HepG2 (cell line): ENCODE data around the gene RDM1. TPM values are rescaled to one million over a fixed set of nuclear protein-coding genes. Genes with fewer than 3 reads are reported as not detected.

Experiments used
- ATAC-seq: fragments of 200-7000 bp; cut with Tn5 transposase; 3 replicates; pipeline ENCODE4 v1.9.1; 2020; ENCODE audit warnings: mild to moderate bottlenecking, moderate library complexity
- BruUV-seq: library from RNA; stranded (reverse); fragments of 400-500 nt; replicated peaks from 2 replicates; lab custom pipeline; 2021; lab: Mats Ljungman, UMichigan
- CTCF ChIA-PET: fragments of 300-600 bp; formaldehyde crosslinking; extraction: SDS; loops from one replicate; lab custom pipeline; 2021; ENCODE audit warnings: low total read pairs, inconsistent platforms, low intra/inter-chr PET ratio; lab: Yijun Ruan, JAX
- POLR2A ChIA-PET: fragments of 350-600 bp; sonication (Branson Sonifier 250); formaldehyde crosslinking; loops from one replicate; lab custom pipeline; 2020; ENCODE audit warnings: antibody characterized with exemption, inconsistent platforms; lab: Yijun Ruan, JAX
- DNase-seq: peaks from one replicate; pipeline ENCODE4 v3.0.0-alpha.2; 2015; ENCODE audit warnings: low spot score
- FAIRE-seq: peaks from 3 replicates; lab custom pipeline; 2011; peaks lifted over from hg19 to GRCh38; lab: Jason Lieb, UNC
- H2AFZ ChIP-seq: one replicate; pipeline ENCODE4 v1.6.1; 2011; ENCODE audit warnings: low read length, inconsistent platforms
- H3K27ac ChIP-seq: fragments of 300-600 bp; 3 replicates; pipeline ENCODE4 v1.8.0; 2011; ENCODE audit warnings: mixed run types, mild to moderate bottlenecking, mixed read lengths, low read length, inconsistent platforms; ENCODE audit not compliant: insufficient read depth; ENCODE audit errors: extremely low read length
- H3K27me3 ChIP-seq, 2 experiments: fragments of 200-600 bp in 1 of 2; 2 replicates in 1 of 2; 3 replicates in 1 of 2; pipeline versions ENCODE4 v1.6.0 to v1.8.0; 2011; ENCODE audit warnings: low read length in 2 of 2, mild to moderate bottlenecking in 2 of 2, moderate library complexity in 2 of 2, inconsistent platforms in 1 of 2; ENCODE audit not compliant: insufficient read depth in 2 of 2, control insufficient read depth in 1 of 2
- H3K36me3 ChIP-seq, 2 experiments: fragments of 200-600 bp in 1 of 2; replicated peaks in 1 of 2; 2 replicates in 1 of 2; 3 replicates in 1 of 2; pipeline versions ENCODE4 v1.5.1 to v1.8.0; 2011; ENCODE audit warnings: low read length in 2 of 2, inconsistent platforms in 1 of 2; ENCODE audit not compliant: insufficient read depth in 2 of 2, control insufficient read depth in 1 of 2
- H3K4me1 ChIP-seq: 2 replicates; pipeline ENCODE4 v1.5.1; 2012; ENCODE audit warnings: low read length, inconsistent platforms; ENCODE audit not compliant: insufficient read depth
- H3K4me2 ChIP-seq: 2 replicates; pipeline ENCODE4 v1.6.0; 2011; ENCODE audit warnings: low read depth, low read length, inconsistent platforms
- H3K4me3 ChIP-seq, 3 experiments: fragments of 200-600 bp in 1 of 3; sonication (generic), shearing (Covaris generic) in 1 of 3; replicated peaks in 1 of 3; 2 replicates each; pipeline ENCODE4 v1.5.1; 2011 to 2016; ENCODE audit warnings: low read length in 3 of 3, inconsistent platforms in 2 of 3, low read depth in 2 of 3, mild to moderate bottlenecking in 2 of 3, control low read depth in 1 of 3, mixed read lengths in 1 of 3; ENCODE audit not compliant: insufficient read depth in 1 of 3
- H3K79me2 ChIP-seq: one replicate; pipeline ENCODE4 v1.6.1; 2011; ENCODE audit warnings: low read length, inconsistent platforms; ENCODE audit not compliant: insufficient read depth
- H3K9ac ChIP-seq: 2 replicates; pipeline ENCODE4 v1.6.0; 2011; ENCODE audit warnings: mild to moderate bottlenecking, low read depth, low read length, inconsistent platforms; ENCODE audit not compliant: insufficient read depth
- H3K9me3 ChIP-seq: 2 replicates; pipeline ENCODE4 v1.5.1; 2012; ENCODE audit warnings: mild to moderate bottlenecking, low read length
- H4K20me1 ChIP-seq: 2 replicates; pipeline ENCODE4 v1.6.0; 2011; ENCODE audit warnings: inconsistent platforms, mild to moderate bottlenecking, low read length, moderate library complexity; ENCODE audit not compliant: insufficient read depth
- MIER3 ChIP-seq: IDR thresholded peaks from 2 replicates; pipeline ENCODE4 v1.6.1; 2016; ENCODE audit warnings: missing compliant biosample characterization, borderline replicate concordance
- POLR2AphosphoS2 ChIP-seq: IDR thresholded peaks from 2 replicates; pipeline ENCODE4 v1.6.1; 2011; ENCODE audit warnings: low read depth, low read length, improper control_type of control experiment
- ZFP1 ChIP-seq: IDR thresholded peaks from 2 replicates; pipeline ENCODE4 v1.6.1; 2016
- ZNF234 ChIP-seq: sonication (generic); formaldehyde crosslinking; conservative IDR thresholded peaks from 2 replicates; pipeline ENCODE4 v1.5.1; 2020; ENCODE audit warnings: mild to moderate bottlenecking, missing genetic modification reagents
- ZNF33B ChIP-seq: sonication (generic); formaldehyde crosslinking; IDR thresholded peaks from 2 replicates; pipeline ENCODE4 v1.5.1; 2020; ENCODE audit warnings: mild to moderate bottlenecking, missing genetic modification reagents
- ZNF557 ChIP-seq: sonication (generic); formaldehyde crosslinking; IDR thresholded peaks from 2 replicates; pipeline ENCODE4 v1.4.0; 2020; ENCODE audit warnings: missing genetic modification reagents
- WGBS: methylation state at CpG from one replicate; pipeline ENCODE4 v1.1.6; 2017; ENCODE audit warnings: low lambda C conversion rate; 5-methylcytosine and 5-hydroxymethylcytosine counted together
- in situ Hi-C: cut with HindIII; loops from 2 replicates; pipeline ENCODE4 v1.10.0; 2017; ENCODE audit warnings: low pct_unique_long_range_greater_than_20kb; ENCODE audit not compliant: extremely low pct_ligation_motif_present
- intact Hi-C: fragments of 100-400 bp; cut with micrococcal nuclease; formaldehyde crosslinking; loops from one replicate; pipeline ENCODE4 v1.10.0; 2022; ENCODE audit not compliant: unreplicated experiment
- polyA plus RNA-seq, 8 experiments: library from polyadenylated mRNA; depleted of rRNA in 3 of 8; stranded (reverse) in 7 of 8; unstranded in 1 of 8; fragments of >200 nt; fragmentation: Illumina TruSeq in 4 of 8; extraction: Trizol in 4 of 8; gene quantifications; 2 replicates each; pipeline versions ENCODE4 v1.2.1 to v1.2.3, GENCODE V29; 2011 to 2016; ENCODE audit warnings: low read depth in 4 of 8, missing spikeins in 1 of 8, mixed read lengths in 1 of 8; ENCODE audit not compliant: insufficient read depth in 1 of 8
- total RNA-seq, 5 experiments: library from RNA; depleted of rRNA; stranded (reverse); fragments of >200 nt; fragmentation: Illumina TruSeq; extraction: Trizol; gene quantifications; 2 replicates each; pipeline ENCODE4 v1.2.3, GENCODE V29; 2016; ENCODE audit warnings: low read depth in 1 of 5
- TF ChIP-seq, protein P1 (sequence below): IDR thresholded peaks from 2 replicates; pipeline ENCODE4 v1.6.1; 2016

The RDM1 gene
- total and polyA plus RNA-seq, 2 of the 13 experiments (the other 11 are each of a cell fraction or from before 2014, with no cell fraction given), result 0.28 to 0.40 TPM

DNA sequence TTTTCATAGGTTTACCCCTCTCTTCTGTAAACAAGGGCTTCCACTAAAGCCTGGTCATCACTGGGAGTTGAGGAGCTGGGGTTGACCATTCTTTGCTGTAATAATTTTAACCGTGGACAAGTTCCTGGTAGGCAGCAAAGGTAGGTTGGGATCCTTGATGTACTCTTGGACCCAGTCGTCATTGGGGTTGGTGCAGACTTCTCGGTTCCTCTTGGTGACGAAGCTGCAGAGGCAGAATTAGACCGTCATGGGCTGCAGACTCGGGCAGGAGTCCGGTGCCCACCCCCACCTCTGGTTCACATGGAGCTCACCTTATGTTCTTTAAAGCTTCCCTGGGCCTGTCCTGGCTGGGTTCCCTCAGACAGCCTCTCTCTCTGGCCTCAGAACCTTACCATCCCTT is 46.9 kb upstream of the RDM1 start:
- TF ChIP-seq MIER3 (CRISPR knock-in tag) (no peak), ZNF33B (CRISPR knock-in tag) (no peak), ZNF557 (CRISPR knock-in tag) (no peak), POLR2AphosphoS2 (no peak), ZNF234 (CRISPR knock-in tag) (no peak), ZFP1 (no peak)
- TF ChIP-seq, protein P1, sequence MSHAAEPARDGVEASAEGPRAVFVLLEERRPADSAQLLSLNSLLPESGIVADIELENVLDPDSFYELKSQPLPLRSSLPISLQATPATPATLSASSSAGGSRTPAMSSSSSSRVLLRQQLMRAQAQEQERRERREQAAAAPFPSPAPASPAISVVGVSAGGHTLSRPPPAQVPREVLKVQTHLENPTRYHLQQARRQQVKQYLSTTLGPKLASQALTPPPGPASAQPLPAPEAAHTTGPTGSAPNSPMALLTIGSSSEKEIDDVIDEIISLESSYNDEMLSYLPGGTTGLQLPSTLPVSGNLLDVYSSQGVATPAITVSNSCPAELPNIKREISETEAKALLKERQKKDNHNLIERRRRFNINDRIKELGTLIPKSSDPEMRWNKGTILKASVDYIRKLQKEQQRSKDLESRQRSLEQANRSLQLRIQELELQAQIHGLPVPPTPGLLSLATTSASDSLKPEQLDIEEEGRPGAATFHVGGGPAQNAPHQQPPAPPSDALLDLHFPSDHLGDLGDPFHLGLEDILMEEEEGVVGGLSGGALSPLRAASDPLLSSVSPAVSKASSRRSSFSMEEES (CRISPR knock-in tag), result no peak
- no peak overlapping the region for H3K4me3 ChIP-seq
- FAIRE-seq (no peak), DNase-seq (no peak), ATAC-seq (no peak)
- CTCF ChIA-PET, result no interaction called here
- WGBS, result 91% methylated on average over 7 of the region's 7 CpGs
- no peaks in the 10 kb centered on the region for H3K79me2 ChIP-seq
- no peak overlapping the region for H3K4me2 ChIP-seq
- POLR2A ChIA-PET, result interaction anchor here (1.8 to 1.9 kb wide), 2 partner anchors 22 to 24 kb away, joined by 7 to 8 read pairs; partner anchors contain the start of gene CCL15
- no peak overlapping the region for H3K27ac ChIP-seq
- no peaks in the 10 kb centered on the region for H3K9me3 ChIP-seq
- no peaks in the 10 kb centered on the region for H3K36me3 ChIP-seq
- H4K20me1 ChIP-seq, result no peaks in the 10 kb centered on the region
- BruUV-seq, result no TSS peak
- no peaks in the 10 kb centered on the region; a peak in 1 of 5 replicates for H3K27me3 ChIP-seq
- intact Hi-C loops, result no loop called here
- in situ Hi-C loops, result no loop called here
- H3K4me1 ChIP-seq, result peaks cover 100% of the 10 kb centered on the region
- H3K9ac ChIP-seq, result no peak overlapping the region
- H2AFZ ChIP-seq, result no peak overlapping the region
